Liver (tissue), 9 donors: Measurements from ENCODE around the gene ZSWIM6. TPM values are rescaled to one million over a fixed set of nuclear protein-coding genes. Genes with fewer than 3 reads are reported as not detected.

Source experiments
- DNase-seq: peaks from one replicate; pipeline ENCODE4 v3.0.0-alpha.2; 2017; ENCODE audit warnings: low spot score
- H3K27ac ChIP-seq, 2 donors: one replicate each; pipeline ENCODE4 v1.7.0; 2013; ENCODE audit warnings: inconsistent platforms in 2 of 2, low read length in 2 of 2, control low read depth in 1 of 2, low read depth in 1 of 2, mild to moderate bottlenecking in 1 of 2
- H3K27me3 ChIP-seq, 4 donors: one replicate each; pipeline versions ENCODE4 v1.6.1 to v1.7.0; 2013; ENCODE audit warnings: low read length in 3 of 4, inconsistent platforms in 1 of 4, mild to moderate bottlenecking in 1 of 4, moderate library complexity in 1 of 4; ENCODE audit not compliant: control insufficient read depth in 4 of 4, insufficient read depth in 4 of 4
- H3K36me3 ChIP-seq, 4 donors: one replicate each; pipeline versions ENCODE4 v1.6.1 to v1.7.0; 2013; ENCODE audit warnings: low read length in 3 of 4, mild to moderate bottlenecking in 3 of 4, low read depth in 1 of 4, moderate library complexity in 1 of 4; ENCODE audit not compliant: control insufficient read depth in 4 of 4, insufficient read depth in 3 of 4
- H3K4me1 ChIP-seq, 4 donors: one replicate each; pipeline versions ENCODE4 v1.6.1 to v1.7.0; 2013; ENCODE audit warnings: low read length in 3 of 4, mild to moderate bottlenecking in 3 of 4, moderate library complexity in 1 of 4; ENCODE audit not compliant: control insufficient read depth in 4 of 4, insufficient read depth in 4 of 4
- H3K4me3 ChIP-seq, 3 donors: one replicate each; pipeline versions ENCODE4 v1.6.1 to v1.7.0; 2013; ENCODE audit warnings: low read length in 3 of 3, control low read depth in 1 of 3, low read depth in 1 of 3, mild to moderate bottlenecking in 1 of 3
- H3K9ac ChIP-seq, 2 donors: one replicate each; pipeline ENCODE4 v1.7.0; 2013; ENCODE audit warnings: low read length in 2 of 2, mild to moderate bottlenecking in 2 of 2, moderate library complexity in 2 of 2, control low read depth in 1 of 2, low read depth in 1 of 2
- H3K9me3 ChIP-seq, 4 donors: one replicate each; pipeline versions ENCODE4 v1.6.1 to v1.7.0; 2013; ENCODE audit warnings: low read length in 3 of 4; ENCODE audit not compliant: control insufficient read depth in 4 of 4
- ATF3 ChIP-seq: IDR thresholded peaks from 2 replicates; pipeline ENCODE4 v1.6.1; 2016; ENCODE audit warnings: antibody characterized with exemption
- CTCF ChIP-seq: fragments of 150-350 bp; IDR thresholded peaks from 2 replicates; pipeline ENCODE4 v1.5.1; 2017; ENCODE audit warnings: improper control_type of control experiment, low read depth, low read length; ENCODE audit not compliant: missing input control
- EGR1 ChIP-seq, 2 donors: IDR thresholded peaks; 2 replicates each; pipeline ENCODE4 v1.6.1; 2016 to 2018; ENCODE audit warnings: antibody characterized with exemption in 2 of 2, low read depth in 2 of 2
- FOXA1 ChIP-seq: IDR thresholded peaks from 2 replicates; pipeline ENCODE4 v1.6.1; 2016; ENCODE audit warnings: antibody characterized with exemption
- FOXA2 ChIP-seq: IDR thresholded peaks from 2 replicates; pipeline ENCODE4 v1.6.1; 2016; ENCODE audit warnings: antibody characterized with exemption
- GABPA ChIP-seq, 2 donors: IDR thresholded peaks in 1 of 2; conservative IDR thresholded peaks in 1 of 2; 2 replicates each; pipeline ENCODE4 v1.6.1; 2016; ENCODE audit warnings: antibody characterized with exemption in 2 of 2, mild to moderate bottlenecking in 1 of 2, moderate library complexity in 1 of 2
- HNF4A ChIP-seq, 2 donors: conservative IDR thresholded peaks; 2 replicates each; pipeline ENCODE4 v1.6.1; 2016; ENCODE audit warnings: antibody characterized with exemption in 2 of 2, mild to moderate bottlenecking in 2 of 2
- HNF4G ChIP-seq: IDR thresholded peaks from 2 replicates; pipeline ENCODE4 v1.6.1; 2016; ENCODE audit warnings: antibody characterized with exemption
- JUND ChIP-seq, 2 donors: IDR thresholded peaks; 2 replicates each; pipeline ENCODE4 v1.6.1; 2016; ENCODE audit warnings: antibody characterized with exemption in 2 of 2
- MAX ChIP-seq: IDR thresholded peaks from 2 replicates; pipeline ENCODE4 v1.6.1; 2016; ENCODE audit warnings: antibody characterized with exemption
- NR2F2 ChIP-seq: IDR thresholded peaks from 2 replicates; pipeline ENCODE4 v1.6.1; 2016; ENCODE audit warnings: antibody characterized with exemption
- RAD21 ChIP-seq, 2 donors: IDR thresholded peaks; 2 replicates each; pipeline ENCODE4 v1.6.1; 2016; ENCODE audit warnings: antibody characterized with exemption in 2 of 2, mild to moderate bottlenecking in 2 of 2
- RXRA ChIP-seq, 2 donors: IDR thresholded peaks; 2 replicates each; pipeline ENCODE4 v1.6.1; 2017 to 2018; ENCODE audit warnings: antibody characterized with exemption in 2 of 2, mild to moderate bottlenecking in 1 of 2
- SP1 ChIP-seq: IDR thresholded peaks from 2 replicates; pipeline ENCODE4 v1.6.1; 2018; ENCODE audit warnings: antibody characterized with exemption, mild to moderate bottlenecking
- TAF1 ChIP-seq: conservative IDR thresholded peaks from 2 replicates; pipeline ENCODE4 v1.6.1; 2016; ENCODE audit warnings: antibody characterized with exemption, mild to moderate bottlenecking
- YY1 ChIP-seq: IDR thresholded peaks from 2 replicates; pipeline ENCODE4 v1.6.1; 2016; ENCODE audit warnings: antibody characterized with exemption, mild to moderate bottlenecking
- ZBTB33 ChIP-seq: IDR thresholded peaks from 2 replicates; pipeline ENCODE4 v1.6.1; 2016; ENCODE audit warnings: antibody characterized with exemption
- WGBS: extraction: QIAGEN DNeasy Blood & Tissue Kit; methylation state at CpG from one replicate; pipeline ENCODE4 v1.1.7; 2013; 5-methylcytosine and 5-hydroxymethylcytosine counted together
- polyA plus RNA-seq, 2 donors: library from polyadenylated mRNA; stranded (reverse) in 1 of 2; unstranded in 1 of 2; fragments of 200-250 nt in 1 of 2; fragments of >200 nt in 1 of 2; fragmentation: Nextera tagmentation in 1 of 2; extraction: Ambion mirVana in 1 of 2; gene quantifications; one replicate each; pipeline versions ENCODE4 v1.2.1 to v1.2.3, GENCODE V29; 2013 to 2015
- total RNA-seq, 2 donors: library from RNA; depleted of rRNA; stranded (reverse); fragments of >200 nt; gene quantifications; one replicate each; pipeline ENCODE4 v1.2.3, GENCODE V29; 2014
- donor health status: healthy.
- donor health status: healthy.
- donor health status: healthy.
- donor health status: healthy.
- donor health status: healthy.

ZSWIM6 gene
- total and polyA plus RNA-seq, 4 donors: 1.3 to 5.2 (median 3.3) TPM

DNA sequence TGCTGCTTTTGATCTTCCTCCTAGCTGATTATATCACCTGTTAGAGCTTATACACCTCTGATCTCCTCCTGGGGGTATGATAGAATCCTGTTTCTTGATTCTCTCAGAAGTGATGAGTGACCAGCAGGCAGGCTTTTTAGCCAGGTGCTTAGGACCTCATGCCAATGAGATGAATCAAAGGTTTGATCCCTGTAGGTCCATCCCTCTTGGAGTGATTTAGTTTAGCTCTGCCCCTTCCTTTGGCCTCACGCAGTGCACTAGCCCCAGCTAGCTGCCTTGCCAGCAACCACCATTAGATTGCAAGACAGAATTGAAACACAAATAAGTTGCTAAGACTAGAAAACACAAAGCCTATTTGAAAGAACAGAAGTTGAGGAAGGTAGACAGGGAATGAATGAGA, 84.4 kb downstream of the ZSWIM6 start:
- H3K27ac ChIP-seq: no peak overlapping the region
- H3K9me3 ChIP-seq: no peaks in the 10 kb centered on the region
- H3K27me3 ChIP-seq: no peaks in the 10 kb centered on the region
- H3K36me3 ChIP-seq: no peaks in the 10 kb centered on the region
- no peak overlapping the region for H3K4me3 ChIP-seq
- TF ChIP-seq RAD21 (IDR thresholded peaks at IDR 0.05) (no peak), MAX (no peak), ZBTB33 (no peak), YY1 (no peak), TAF1 (no peak), SP1 (no peak), EGR1 (IDR thresholded peaks at IDR 0.05; ENCODE audit: low read depth in 2 of 2) (no peak), JUND (IDR thresholded peaks at IDR 0.05) (no peak), ATF3 (no peak), GABPA (IDR thresholded peaks at IDR 0.05 in 1 of 2, conservative IDR thresholded peaks at IDR 0.05 in 1 of 2) (no peak), FOXA1 (no peak), RXRA (IDR thresholded peaks at IDR 0.05) (no peak)
- WGBS: 69% methylated on average over 1 of the region's 1 CpG
- no peak overlapping the region for H3K9ac ChIP-seq
- H3K4me1 ChIP-seq: peaks cover 0 to 10% (median 4%) of the 10 kb centered on the region in 4 donors
- no peak for DNase-seq

DNA sequence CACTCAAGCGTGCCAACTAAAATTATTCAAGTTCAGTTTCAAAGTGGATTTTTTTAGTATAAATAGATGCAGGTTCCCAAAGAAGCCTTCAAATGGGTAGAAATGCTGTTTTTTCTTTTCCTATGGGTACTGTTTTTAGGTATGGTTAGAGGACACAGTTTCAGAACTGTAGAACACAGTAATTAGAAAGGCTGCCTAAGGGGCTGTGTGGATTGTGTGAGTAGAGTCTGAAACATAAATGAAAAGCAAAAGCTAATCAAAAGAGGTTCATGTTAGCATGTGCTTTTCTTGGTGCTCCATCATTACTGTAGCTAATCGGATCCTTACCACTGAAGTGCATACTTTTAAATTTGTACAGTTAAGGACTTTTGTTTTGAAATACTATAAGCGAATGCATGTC, 85.3 kb downstream of the ZSWIM6 start:
- DNase-seq: no peak
- Histone ChIP-seq H3K4me1 (peaks cover 0 to 10% (median 4%) of the 10 kb centered on the region in 4 donors), H3K27me3 (no peaks in the 10 kb centered on the region), H3K9me3 (no peaks in the 10 kb centered on the region), H3K27ac (no peak overlapping the region), H3K9ac (no peak overlapping the region), H3K36me3 (no peaks in the 10 kb centered on the region), H3K4me3 (no peak overlapping the region)
- no peak for TF ChIP-seq ZBTB33
- no peak for TF ChIP-seq FOXA1
- no peak for TF ChIP-seq ATF3
- no peak for TF ChIP-seq YY1
- TF ChIP-seq HNF4G: no peak
- TF ChIP-seq JUND (IDR thresholded peaks at IDR 0.05): no peak
- no peak for TF ChIP-seq SP1
- no peak for TF ChIP-seq RAD21 (IDR thresholded peaks at IDR 0.05)
- no peak for TF ChIP-seq NR2F2
- TF ChIP-seq RXRA (IDR thresholded peaks at IDR 0.05): no peak
- TF ChIP-seq EGR1 (IDR thresholded peaks at IDR 0.05; ENCODE audit: low read depth in 2 of 2): no peak
- TF ChIP-seq MAX: no peak
- no peak for TF ChIP-seq HNF4A (conservative IDR thresholded peaks at IDR 0.05)
- TF ChIP-seq TAF1: no peak
- TF ChIP-seq FOXA2: no peak
- no peak for TF ChIP-seq CTCF
- 92% methylated on average over 3 of the region's 3 CpGs for WGBS
